Mesendoderm (in vitro differentiated cells): Measurements from ENCODE around the gene ERBB4.

ENCODE experiments used
- DNase-seq: peaks from one replicate; pipeline ENCODE4 v3.0.0; 2013
- H2AK5ac ChIP-seq: 2 replicates; pipeline ENCODE4 v1.6.1; 2013; ENCODE audit warnings: low read length, inconsistent platforms
- H2BK120ac ChIP-seq: 2 replicates; pipeline ENCODE4 v1.6.1; 2013; ENCODE audit warnings: low read depth, mild to moderate bottlenecking, low read length, moderate library complexity, mixed read lengths
- H2BK15ac ChIP-seq: replicated peaks from 2 replicates; pipeline ENCODE4 v1.6.1; 2013; ENCODE audit warnings: low read depth, mild to moderate bottlenecking, moderate library complexity
- H2BK5ac ChIP-seq: 2 replicates; pipeline ENCODE4 v1.6.1; 2013; ENCODE audit warnings: low read length, inconsistent platforms
- H3K18ac ChIP-seq: 2 replicates; pipeline ENCODE4 v1.6.1; 2013; ENCODE audit warnings: mild to moderate bottlenecking, low read length, mixed read lengths
- H3K23ac ChIP-seq: one replicate; pipeline ENCODE4 v1.6.1; 2013; ENCODE audit warnings: low read length
- H3K27ac ChIP-seq: 2 replicates; pipeline ENCODE4 v1.5.1; 2013; ENCODE audit warnings: low read depth, mild to moderate bottlenecking, inconsistent platforms, low read length, moderate library complexity
- H3K27me3 ChIP-seq: 2 replicates; pipeline ENCODE4 v1.6.1; 2013; ENCODE audit warnings: low read length, control low read depth, mild to moderate bottlenecking, inconsistent platforms; ENCODE audit not compliant: insufficient read depth, poor library complexity
- H3K36me3 ChIP-seq: 2 replicates; pipeline ENCODE4 v1.6.1; 2013; ENCODE audit warnings: low read length, inconsistent platforms; ENCODE audit not compliant: control insufficient read depth, insufficient read depth
- H3K4ac ChIP-seq: one replicate; pipeline ENCODE4 v1.6.1; 2013; ENCODE audit warnings: low read depth, mild to moderate bottlenecking, low read length, moderate library complexity
- H3K4me1 ChIP-seq: 2 replicates; pipeline ENCODE4 v1.6.1; 2013; ENCODE audit warnings: low read depth, low read length, inconsistent platforms; ENCODE audit not compliant: control insufficient read depth
- H3K4me2 ChIP-seq: 2 replicates; pipeline ENCODE4 v1.6.1; 2013; ENCODE audit warnings: low read length
- H3K4me3 ChIP-seq: 2 replicates; pipeline ENCODE4 v1.5.1; 2013; ENCODE audit warnings: mild to moderate bottlenecking, low read length
- H3K56ac ChIP-seq: one replicate; pipeline ENCODE4 v1.6.1; 2013; ENCODE audit warnings: low read length
- H3K79me1 ChIP-seq: 2 replicates; pipeline ENCODE4 v1.6.1; 2013; ENCODE audit warnings: low read length, inconsistent platforms
- H3K79me2 ChIP-seq: 2 replicates; pipeline ENCODE4 v1.6.1; 2013; ENCODE audit warnings: mild to moderate bottlenecking, low read length; ENCODE audit not compliant: control insufficient read depth, insufficient read depth
- H3K9ac ChIP-seq: 2 replicates; pipeline ENCODE4 v1.6.1; 2013; ENCODE audit warnings: low read length, inconsistent platforms
- H4K5ac ChIP-seq: one replicate; pipeline ENCODE4 v1.6.1; 2013; ENCODE audit warnings: low read length
- H4K8ac ChIP-seq: one replicate; pipeline ENCODE4 v1.6.1; 2013; ENCODE audit warnings: low read depth, mild to moderate bottlenecking, control low read depth, low read length, moderate library complexity
- WGBS: extraction: QIAGEN DNeasy Blood & Tissue Kit; methylation state at CpG from one replicate; pipeline ENCODE4 v1.1.7; 2013; ENCODE audit warnings: low lambda C conversion rate, missing lambda C conversion rate; ENCODE audit not compliant: insufficient coverage; ENCODE audit errors: extremely low coverage; 5-methylcytosine and 5-hydroxymethylcytosine counted together

The ERBB4 gene

DNA sequence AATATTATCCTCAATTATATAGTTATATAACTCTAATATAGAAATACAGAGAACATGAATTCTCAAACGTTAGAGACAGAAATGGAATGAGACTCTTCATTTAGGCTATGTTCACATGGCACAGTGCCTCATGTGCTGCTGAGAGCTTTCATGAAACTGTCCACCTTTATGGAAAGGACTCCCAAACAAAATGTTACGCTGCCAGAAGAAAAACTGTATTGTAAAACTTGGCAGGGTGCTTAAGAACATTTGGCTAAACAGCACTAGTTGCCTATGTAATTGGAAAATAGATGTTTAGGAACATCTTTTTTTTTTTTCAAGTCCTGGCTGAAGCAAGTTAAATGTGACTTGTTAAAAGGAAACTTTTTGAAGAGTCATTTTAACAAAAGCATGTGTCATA lies 396.0 kb downstream of the ERBB4 start:
- Histone ChIP-seq H3K79me2 (no peaks in the 10 kb centered on the region), H3K4me2 (no peak overlapping the region), H3K4me1 (no peaks in the 10 kb centered on the region), H2BK5ac (no peak overlapping the region), H2BK120ac (no peak overlapping the region), H4K8ac (no peak overlapping the region), H3K23ac (no peak overlapping the region), H3K4ac (no peak overlapping the region), H3K4me3 (no peak overlapping the region), H4K5ac (no peak overlapping the region), H3K36me3 (no peaks in the 10 kb centered on the region), H2AK5ac (no peak overlapping the region), H3K18ac (no peak overlapping the region), H3K9ac (no peak overlapping the region), H3K27ac (no peak overlapping the region), H3K27me3 (no peaks in the 10 kb centered on the region), H2BK15ac (no peak overlapping the region), H3K56ac (no peak overlapping the region), H3K79me1 (no peaks in the 10 kb centered on the region)
- no peak for DNase-seq
- WGBS, result no CpG with 5 or more reads among the region's 2 CpGs

DNA sequence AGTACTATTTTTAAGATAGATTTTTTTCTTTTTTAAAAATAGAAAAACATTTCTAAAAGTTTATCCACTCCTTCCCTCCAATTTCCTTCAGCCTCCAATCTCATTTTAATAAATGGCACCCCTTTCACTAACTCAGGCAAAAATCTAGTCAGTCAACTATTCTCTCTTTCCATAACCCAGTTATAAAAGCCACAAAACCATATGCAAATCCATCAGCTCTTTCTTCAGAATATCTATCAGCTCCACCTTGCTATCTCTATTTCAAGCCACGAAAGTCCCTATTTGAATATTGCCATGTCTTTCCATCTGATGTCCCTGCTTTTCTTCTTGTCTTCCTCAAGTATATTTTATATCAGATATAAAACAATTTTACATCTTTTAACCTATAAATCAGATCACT lies 397.1 kb downstream of the ERBB4 start:
- Histone ChIP-seq H3K56ac (no peak overlapping the region), H3K18ac (no peak overlapping the region), H4K8ac (no peak overlapping the region), H2BK15ac (no peak overlapping the region), H3K79me2 (no peaks in the 10 kb centered on the region), H3K27ac (no peak overlapping the region), H2BK5ac (no peak overlapping the region), H3K79me1 (no peaks in the 10 kb centered on the region), H4K5ac (no peak overlapping the region), H3K9ac (no peak overlapping the region), H3K36me3 (no peaks in the 10 kb centered on the region), H3K4ac (no peak overlapping the region), H3K27me3 (no peaks in the 10 kb centered on the region), H3K4me2 (no peak overlapping the region), H3K4me3 (no peak overlapping the region), H2AK5ac (no peak overlapping the region), H2BK120ac (no peak overlapping the region), H3K23ac (no peak overlapping the region), H3K4me1 (no peaks in the 10 kb centered on the region)
- no CpG with 5 or more reads among the region's 1 CpG for WGBS
- DNase-seq, result no peak

DNA sequence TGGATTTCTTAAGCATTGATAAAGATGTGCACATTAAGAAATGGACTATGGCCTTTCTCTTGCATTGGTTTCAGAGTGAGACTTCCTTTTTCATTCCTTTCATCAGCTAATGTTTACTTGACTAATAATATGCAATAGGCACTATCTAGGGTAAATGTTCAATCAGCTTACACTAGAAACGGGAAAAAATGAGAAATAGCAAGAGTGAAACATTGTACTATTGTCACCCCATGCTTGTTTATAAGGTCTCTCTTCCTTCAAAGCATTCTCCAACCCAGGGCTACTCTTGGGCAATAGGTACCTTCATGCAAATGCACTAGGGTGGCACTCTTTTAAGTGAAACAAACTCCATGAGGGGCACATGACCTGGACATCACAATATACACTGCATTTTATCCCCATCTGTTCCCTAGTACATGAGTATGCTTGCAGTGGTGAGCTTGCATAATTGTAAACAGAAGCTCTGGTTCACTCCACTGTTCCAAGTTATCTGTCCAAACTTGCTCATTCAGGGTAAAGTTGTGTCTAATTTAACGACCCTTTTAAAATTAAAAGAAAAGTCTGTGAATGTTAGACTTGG lies 402.3 kb downstream of the ERBB4 start:
- WGBS, result no CpG with 5 or more reads among the region's 2 CpGs
- no peak for DNase-seq
- no peak overlapping the region for H4K5ac ChIP-seq

DNA sequence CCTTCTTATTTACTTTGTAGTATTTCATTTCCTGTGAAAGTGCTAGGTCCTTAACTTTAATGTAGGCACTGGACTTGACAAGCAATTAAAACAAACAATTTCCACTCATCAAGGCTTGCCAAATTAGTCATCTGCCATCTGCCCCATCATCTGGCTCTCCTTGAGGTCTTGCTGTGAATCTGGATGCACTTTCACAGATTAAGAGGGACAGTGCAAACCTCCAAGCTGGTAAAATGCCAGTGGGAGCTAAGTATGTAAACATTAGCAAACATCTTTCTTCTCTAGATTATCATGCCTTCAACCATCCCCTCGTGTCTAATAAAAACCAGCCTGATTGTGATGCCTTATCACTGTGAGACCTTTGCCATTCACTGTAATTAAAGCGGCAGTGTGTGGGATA lies 402.9 kb downstream of the ERBB4 start:
- H3K56ac ChIP-seq, result no peak overlapping the region

More for the DNA sequence above, 402.3 kb downstream of the ERBB4 start:
- Histone ChIP-seq H2BK15ac (no peak overlapping the region), H3K36me3 (no peaks in the 10 kb centered on the region), H3K27ac (no peak overlapping the region), H3K79me1 (no peaks in the 10 kb centered on the region), H4K8ac (no peak overlapping the region), H3K4me2 (no peak overlapping the region), H2AK5ac (no peak overlapping the region), H3K27me3 (no peaks in the 10 kb centered on the region), H3K4me3 (no peak overlapping the region), H2BK120ac (no peak overlapping the region), H3K18ac (no peak overlapping the region), H2BK5ac (no peak overlapping the region), H3K79me2 (no peaks in the 10 kb centered on the region), H3K4ac (no peak overlapping the region), H3K9ac (no peak overlapping the region), H3K56ac (no peak overlapping the region), H3K23ac (no peak overlapping the region), H3K4me1 (no peaks in the 10 kb centered on the region)

DNA sequence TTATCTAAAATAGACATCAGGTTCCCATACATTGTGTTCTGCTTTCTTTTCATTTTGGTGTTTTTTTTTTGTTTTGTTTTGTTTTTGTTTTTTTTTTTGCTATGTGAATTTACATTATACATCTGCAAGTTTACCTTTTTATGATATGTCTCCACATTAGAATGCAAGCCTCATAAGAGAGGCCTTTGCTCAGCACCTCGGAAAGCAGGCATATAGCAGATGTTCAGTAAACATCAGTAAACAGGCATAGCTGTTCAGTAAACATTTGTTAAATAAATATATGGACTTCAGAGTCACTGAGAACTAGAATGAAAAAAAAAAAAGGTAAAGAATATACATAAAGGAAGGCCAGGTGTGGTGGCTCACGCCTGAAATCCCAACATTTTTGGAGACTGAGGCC lies 405.3 kb downstream of the ERBB4 start:
- no peak for DNase-seq
- H3K4me1 ChIP-seq, result no peaks in the 10 kb centered on the region
- H3K27me3 ChIP-seq, result no peaks in the 10 kb centered on the region
- no peak overlapping the region for H2BK15ac ChIP-seq
- H4K5ac ChIP-seq, result no peak overlapping the region
- no peak overlapping the region for H3K18ac ChIP-seq
- no CpG with 5 or more reads among the region's 2 CpGs for WGBS
- no peaks in the 10 kb centered on the region for H3K79me2 ChIP-seq
- H3K36me3 ChIP-seq, result no peaks in the 10 kb centered on the region
- no peak overlapping the region for H3K4me2 ChIP-seq
- H3K23ac ChIP-seq, result no peak overlapping the region
- H2BK5ac ChIP-seq, result no peak overlapping the region
- no peak overlapping the region for H3K56ac ChIP-seq
- no peaks in the 10 kb centered on the region for H3K79me1 ChIP-seq
- H2AK5ac ChIP-seq, result no peak overlapping the region
- H4K8ac ChIP-seq, result no peak overlapping the region
- no peak overlapping the region for H2BK120ac ChIP-seq
- H3K4me3 ChIP-seq, result no peak overlapping the region
- no peak overlapping the region for H3K9ac ChIP-seq
- H3K4ac ChIP-seq, result no peak overlapping the region
- H3K27ac ChIP-seq, result no peak overlapping the region

More for the DNA sequence above, 402.9 kb downstream of the ERBB4 start:
- Histone ChIP-seq H3K4me3 (no peak overlapping the region), H3K18ac (no peak overlapping the region), H2AK5ac (no peak overlapping the region), H3K9ac (no peak overlapping the region), H3K79me1 (no peaks in the 10 kb centered on the region), H3K23ac (no peak overlapping the region), H2BK120ac (no peak overlapping the region), H3K79me2 (no peaks in the 10 kb centered on the region), H4K5ac (no peak overlapping the region), H2BK15ac (no peak overlapping the region), H3K27ac (no peak overlapping the region), H3K4ac (no peak overlapping the region), H3K4me2 (no peak overlapping the region), H3K4me1 (no peaks in the 10 kb centered on the region), H3K36me3 (no peaks in the 10 kb centered on the region), H4K8ac (no peak overlapping the region), H3K27me3 (no peaks in the 10 kb centered on the region), H2BK5ac (no peak overlapping the region)
- DNase-seq, result no peak
- WGBS, result no CpG with 5 or more reads among the region's 2 CpGs

DNA sequence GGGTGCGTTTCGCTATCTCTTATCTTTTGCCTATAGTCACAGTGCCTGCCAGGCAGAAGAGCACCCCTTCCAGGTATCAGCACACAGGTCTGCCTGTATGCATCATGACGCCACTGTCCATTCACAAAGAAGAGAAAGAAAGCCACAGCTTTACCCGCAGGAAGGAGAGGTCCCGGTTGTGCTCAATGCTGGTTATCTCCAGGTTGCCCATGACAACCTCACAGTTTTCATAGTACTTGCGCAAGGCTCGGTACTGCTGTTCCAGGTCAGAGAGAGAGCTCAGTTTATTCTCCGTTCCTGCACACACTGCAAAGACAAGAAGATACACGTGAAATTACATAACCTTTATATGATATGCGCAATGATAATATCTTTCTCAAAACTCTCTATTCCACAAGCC lies 414.0 kb downstream of the ERBB4 start:
- Histone ChIP-seq H3K27me3 (no peaks in the 10 kb centered on the region), H3K79me2 (no peaks in the 10 kb centered on the region), H2BK120ac (no peak overlapping the region), H2BK15ac (no peak overlapping the region), H3K79me1 (no peaks in the 10 kb centered on the region), H3K56ac (no peak overlapping the region), H4K8ac (no peak overlapping the region), H3K4me1 (no peaks in the 10 kb centered on the region), H3K23ac (no peak overlapping the region), H3K18ac (no peak overlapping the region), H2BK5ac (no peak overlapping the region), H3K9ac (no peak overlapping the region), H4K5ac (no peak overlapping the region), H2AK5ac (no peak overlapping the region), H3K4me2 (no peak overlapping the region), H3K27ac (no peak overlapping the region), H3K4ac (no peak overlapping the region), H3K36me3 (no peaks in the 10 kb centered on the region), H3K4me3 (no peak overlapping the region)
- WGBS, result no CpG with 5 or more reads among the region's 10 CpGs
- DNase-seq, result peak; percentile 43
